Colonic mucosa (tissue), 4 donors: ENCODE data around the gene CSTF1. TPM values are rescaled to one million over a fixed set of nuclear protein-coding genes. Genes with fewer than 3 reads are reported as not detected.

Experiments
- DNase-seq: peaks from one replicate; pipeline ENCODE4 v3.0.0-alpha.2; 2020
- H3K27ac ChIP-seq: fragments of 200-600 bp; one replicate; pipeline ENCODE4 v1.8.0; 2021
- H3K27me3 ChIP-seq: fragments of 200-600 bp; one replicate; pipeline ENCODE4 v1.8.0; 2021
- H3K36me3 ChIP-seq: fragments of 200-600 bp; one replicate; pipeline ENCODE4 v1.8.0; 2021
- H3K4me1 ChIP-seq: fragments of 200-600 bp; one replicate; pipeline ENCODE4 v1.8.0; 2021; ENCODE audit warnings: mild to moderate bottlenecking
- H3K4me3 ChIP-seq: fragments of 200-600 bp; one replicate; pipeline ENCODE4 v1.8.0; 2021
- H3K9ac ChIP-seq, 2 donors: one replicate each; pipeline ENCODE4 v1.7.0; 2013; ENCODE audit warnings: control low read depth in 2 of 2, low read depth in 2 of 2, low read length in 2 of 2
- H3K9me3 ChIP-seq: fragments of 200-600 bp; one replicate; pipeline ENCODE4 v1.8.0; 2021
- intact Hi-C: fragments of 100-400 bp; cut with DNase I; formaldehyde crosslinking; loops from one replicate; pipeline ENCODE4 v1.14.1; 2022
- total RNA-seq, 2 donors: library from RNA; stranded (reverse); fragmentation: NEBNext Ultra II Directional in 1 of 2; extraction: Animal tissue kit (Norgen Biotek cat#: 25700) in 1 of 2; gene quantifications; one replicate each; pipeline ENCODE4 v1.2.1, GENCODE V29; 2021
- TF ChIP-seq, protein P1 (sequence below): fragments of 200-600 bp; IDR thresholded peaks from one replicate; pipeline ENCODE4 v1.8.0; 2022; ENCODE audit warnings: antibody characterized with exemption, mild to moderate bottlenecking
- donor health status: healthy.
- donor health status: DM: no; HTN: no; CAD: no.
- donor health status: DM: no; HTN: no; CAD: no.

CSTF1 gene
- total RNA-seq, 2 donors from 2014 or later, result 24.2 to 32.0 TPM

DNA sequence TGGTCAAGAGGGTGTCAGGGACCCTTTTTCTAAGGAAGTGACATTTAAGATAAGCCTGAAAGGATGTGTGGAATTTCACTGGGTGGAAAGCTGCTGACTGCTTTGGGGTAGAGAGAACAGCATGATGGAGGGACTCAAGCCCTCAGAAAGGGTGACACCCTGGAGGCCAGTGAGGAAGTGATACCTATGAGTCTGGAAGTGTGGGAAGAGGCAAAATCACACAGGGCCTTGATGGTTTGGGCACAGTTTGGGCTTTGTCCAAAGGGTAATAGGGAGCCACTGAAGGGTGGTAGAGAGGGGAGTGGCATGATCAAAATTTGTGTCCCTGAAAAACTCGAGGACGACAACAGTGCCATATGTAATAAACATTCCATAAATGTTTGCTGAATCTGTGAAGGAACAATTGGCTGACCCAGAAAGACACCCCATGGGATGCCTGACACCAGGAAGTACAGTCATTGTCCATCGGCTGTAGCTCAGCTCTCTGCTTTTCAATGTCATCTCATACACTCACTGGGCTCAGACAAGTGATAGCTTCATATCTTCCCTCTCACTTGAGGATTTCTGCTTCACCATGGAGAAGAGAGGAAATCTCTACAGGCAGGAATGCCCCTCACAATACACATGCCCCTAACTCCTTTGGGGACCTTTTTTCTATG is 40.9 kb downstream of the CSTF1 start:
- no peaks in the 10 kb centered on the region for H3K4me1 ChIP-seq
- no peaks in the 10 kb centered on the region for H3K36me3 ChIP-seq
- DNase-seq, result no peak
- no peak overlapping the region for H3K9ac ChIP-seq
- H3K9me3 ChIP-seq, result no peaks in the 10 kb centered on the region
- H3K27me3 ChIP-seq, result no peaks in the 10 kb centered on the region
- H3K27ac ChIP-seq, result no peak overlapping the region
- no peak overlapping the region for H3K4me3 ChIP-seq
- TF ChIP-seq, protein P1, sequence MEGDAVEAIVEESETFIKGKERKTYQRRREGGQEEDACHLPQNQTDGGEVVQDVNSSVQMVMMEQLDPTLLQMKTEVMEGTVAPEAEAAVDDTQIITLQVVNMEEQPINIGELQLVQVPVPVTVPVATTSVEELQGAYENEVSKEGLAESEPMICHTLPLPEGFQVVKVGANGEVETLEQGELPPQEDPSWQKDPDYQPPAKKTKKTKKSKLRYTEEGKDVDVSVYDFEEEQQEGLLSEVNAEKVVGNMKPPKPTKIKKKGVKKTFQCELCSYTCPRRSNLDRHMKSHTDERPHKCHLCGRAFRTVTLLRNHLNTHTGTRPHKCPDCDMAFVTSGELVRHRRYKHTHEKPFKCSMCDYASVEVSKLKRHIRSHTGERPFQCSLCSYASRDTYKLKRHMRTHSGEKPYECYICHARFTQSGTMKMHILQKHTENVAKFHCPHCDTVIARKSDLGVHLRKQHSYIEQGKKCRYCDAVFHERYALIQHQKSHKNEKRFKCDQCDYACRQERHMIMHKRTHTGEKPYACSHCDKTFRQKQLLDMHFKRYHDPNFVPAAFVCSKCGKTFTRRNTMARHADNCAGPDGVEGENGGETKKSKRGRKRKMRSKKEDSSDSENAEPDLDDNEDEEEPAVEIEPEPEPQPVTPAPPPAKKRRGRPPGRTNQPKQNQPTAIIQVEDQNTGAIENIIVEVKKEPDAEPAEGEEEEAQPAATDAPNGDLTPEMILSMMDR, result no peak
- intact Hi-C loops, result no loop called here

GRCh38 chr20:56433880-56434255 is 41.4 kb downstream of the CSTF1 start:
- Histone ChIP-seq H3K4me3 (no peak overlapping the region), H3K36me3 (no peaks in the 10 kb centered on the region), H3K9me3 (no peaks in the 10 kb centered on the region), H3K9ac (no peak overlapping the region), H3K4me1 (no peaks in the 10 kb centered on the region), H3K27ac (no peak overlapping the region), H3K27me3 (no peaks in the 10 kb centered on the region)
- TF ChIP-seq, protein P1, result no peak
- intact Hi-C loops, result no loop called here
- DNase-seq, result no peak

GRCh38 chr20:56437196-56437960 is 44.9 kb downstream of the CSTF1 start:
- H3K4me3 ChIP-seq, result no peak overlapping the region
- TF ChIP-seq, protein P1, result no peak
- intact Hi-C loops, result no loop called here
- no peak overlapping the region for H3K9ac ChIP-seq
- H3K27me3 ChIP-seq, result no peaks in the 10 kb centered on the region
- no peaks in the 10 kb centered on the region for H3K4me1 ChIP-seq
- no peaks in the 10 kb centered on the region for H3K36me3 ChIP-seq
- DNase-seq, result no peak
- H3K27ac ChIP-seq, result no peak overlapping the region
- H3K9me3 ChIP-seq, result no peaks in the 10 kb centered on the region

DNA sequence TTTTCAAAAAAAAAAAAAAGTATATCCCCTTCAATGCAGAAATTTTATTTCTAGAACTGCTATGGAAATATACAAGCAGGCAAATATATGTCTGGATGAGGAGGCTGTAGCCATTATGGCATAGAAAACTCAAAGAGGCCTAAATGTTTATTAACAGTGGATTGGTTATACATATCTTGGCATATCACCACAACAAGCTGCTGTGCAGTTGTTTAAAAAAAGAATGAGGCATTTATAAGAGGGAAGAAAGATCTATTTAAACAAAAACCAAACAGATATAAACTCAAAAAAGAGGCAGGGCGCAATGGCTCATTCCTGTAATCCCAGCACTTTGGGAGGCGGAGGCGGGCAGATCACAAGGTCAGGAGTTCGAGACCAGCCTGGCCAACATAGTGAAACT is 45.8 kb downstream of the CSTF1 start:
- Histone ChIP-seq H3K9me3 (no peaks in the 10 kb centered on the region), H3K9ac (no peak overlapping the region), H3K27me3 (no peaks in the 10 kb centered on the region), H3K4me3 (no peak overlapping the region), H3K36me3 (no peaks in the 10 kb centered on the region), H3K27ac (no peak overlapping the region), H3K4me1 (no peaks in the 10 kb centered on the region)
- no peak for DNase-seq
- intact Hi-C loops, result no loop called here
- TF ChIP-seq, protein P1, result no peak

GRCh38 chr20:56439771-56440291 is 47.4 kb downstream of the CSTF1 start:
- Histone ChIP-seq H3K27ac (no peak overlapping the region), H3K9ac (no peak overlapping the region), H3K27me3 (no peaks in the 10 kb centered on the region), H3K36me3 (no peaks in the 10 kb centered on the region), H3K4me3 (no peak overlapping the region), H3K4me1 (no peaks in the 10 kb centered on the region), H3K9me3 (no peaks in the 10 kb centered on the region)
- TF ChIP-seq, protein P1, result no peak
- intact Hi-C loops, result no loop called here
- no peak for DNase-seq
